UCSD-AML1 (cell line): ENCODE measurements around the gene GDPGP1.
"Not testable (repeated sequence)": the region's sequence is repeated elsewhere in the genome, so short reads cannot be mapped to it uniquely, and the experiment has no call there.

ENCODE experiments used
- DNase-seq: peaks from one replicate; lab custom pipeline; 2025; ENCODE audit not compliant: unreplicated experiment; lab: John Stamatoyannopoulos, UW

GDPGP1 gene, protein sequence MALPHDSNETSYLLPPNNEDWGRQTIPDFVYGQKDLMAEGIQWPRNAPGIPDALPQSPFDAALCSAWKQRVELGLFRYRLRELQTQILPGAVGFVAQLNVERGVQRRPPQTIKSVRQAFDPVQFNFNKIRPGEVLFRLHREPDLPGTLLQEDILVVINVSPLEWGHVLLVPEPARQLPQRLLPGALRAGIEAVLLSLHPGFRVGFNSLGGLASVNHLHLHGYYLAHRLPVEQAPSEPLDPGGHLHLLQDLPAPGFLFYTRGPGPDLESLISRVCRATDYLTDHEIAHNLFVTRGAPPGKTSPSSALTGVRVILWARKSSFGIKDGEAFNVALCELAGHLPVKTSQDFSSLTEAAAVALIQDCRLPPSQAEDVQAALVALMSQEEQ

DNA sequence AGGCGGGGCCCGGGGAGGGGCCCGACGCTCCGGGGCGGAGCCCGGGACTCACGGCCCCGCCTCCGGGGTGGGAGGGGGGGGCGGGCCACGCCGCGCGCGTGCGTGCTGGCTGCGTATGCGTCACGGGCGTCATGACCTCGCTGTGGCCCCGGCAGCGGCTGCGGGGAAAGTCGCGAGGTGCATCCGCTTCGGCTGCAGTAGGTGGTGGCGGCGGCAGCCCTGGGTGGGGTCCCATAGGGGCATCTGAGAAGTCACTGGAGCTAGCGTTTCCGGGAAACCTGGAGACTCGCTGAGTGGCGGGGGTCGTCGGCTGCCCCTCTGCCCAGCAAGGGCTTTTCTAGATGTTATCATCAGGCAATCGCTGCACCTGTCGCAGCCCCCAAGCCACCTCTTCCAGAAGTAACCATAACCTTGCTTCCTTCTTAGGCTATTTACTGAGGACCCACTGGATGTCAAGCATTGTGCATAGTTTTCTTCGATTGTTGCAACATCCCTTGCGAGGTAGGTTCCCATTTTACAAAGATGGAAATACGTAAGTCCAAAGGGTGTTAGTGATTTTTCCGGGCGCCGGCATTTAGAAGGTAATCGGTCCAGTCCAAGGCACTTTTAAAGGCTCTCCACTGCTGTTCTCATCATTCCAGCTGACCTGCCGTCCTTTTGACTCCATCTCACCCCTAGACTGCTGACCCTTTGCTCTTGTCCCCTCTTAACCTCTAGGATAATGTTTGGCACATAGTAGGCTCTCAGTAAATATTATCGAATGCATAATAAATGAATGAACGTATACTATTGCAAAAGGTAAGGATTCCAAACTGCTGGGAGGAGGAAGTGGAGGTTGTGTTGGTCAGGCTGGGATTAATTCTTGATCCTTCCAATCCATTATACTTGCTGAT is at the start of gene GDPGP1:
GDPGP1 (plus strand) TSS at position 114 of the 893 bp plus-strand sequence. CDS start 6,700 bp downstream, outside the sequence.
- no peak for DNase-seq

GRCh38 chr15:90184786-90185704 is 49.0 kb upstream of the GDPGP1 start:
- peak; percentile 42 for DNase-seq

DNA sequence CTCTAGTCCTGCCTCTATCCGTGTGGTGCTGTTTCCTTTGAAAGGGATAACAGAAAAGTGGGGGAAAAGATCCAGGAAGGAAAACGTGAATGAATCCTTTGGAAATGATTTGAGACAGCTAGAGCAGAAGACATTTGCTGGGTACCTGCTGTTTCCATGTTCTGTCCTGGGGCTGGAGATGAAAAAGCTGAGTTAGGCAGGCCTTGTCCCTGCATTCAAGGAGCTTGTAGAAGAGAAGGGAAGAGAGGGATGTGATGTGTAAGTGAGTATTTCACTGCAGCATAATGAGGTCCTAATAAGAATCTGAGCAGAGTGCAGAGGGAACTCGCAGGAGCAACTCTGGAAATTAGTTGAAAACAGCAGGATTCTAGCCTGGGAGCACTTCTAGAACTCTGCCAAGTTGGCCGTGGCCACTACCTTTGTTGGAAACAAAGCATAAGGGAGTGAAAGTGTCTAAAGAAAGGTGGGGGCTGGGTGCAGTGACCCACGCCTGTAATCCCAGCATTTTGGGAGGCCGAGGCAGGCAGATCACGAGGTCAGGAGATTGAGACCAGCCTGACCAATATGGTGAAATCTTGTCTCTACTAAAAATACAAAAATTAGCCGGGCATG is 46.6 kb upstream of the GDPGP1 start:
- no peak for DNase-seq

- DNase-seq: not testable (repeated sequence)
Measured at GRCh38 chr15:90188065-90188464, 45.9 kb upstream of the GDPGP1 start.

- DNase-seq: no peak
Measured at GRCh38 chr15:90188914-90189748, 44.9 kb upstream of the GDPGP1 start.

GRCh38 chr15:90189781-90190467 is 44.1 kb upstream of the GDPGP1 start:
- DNase-seq: no peak

DNA sequence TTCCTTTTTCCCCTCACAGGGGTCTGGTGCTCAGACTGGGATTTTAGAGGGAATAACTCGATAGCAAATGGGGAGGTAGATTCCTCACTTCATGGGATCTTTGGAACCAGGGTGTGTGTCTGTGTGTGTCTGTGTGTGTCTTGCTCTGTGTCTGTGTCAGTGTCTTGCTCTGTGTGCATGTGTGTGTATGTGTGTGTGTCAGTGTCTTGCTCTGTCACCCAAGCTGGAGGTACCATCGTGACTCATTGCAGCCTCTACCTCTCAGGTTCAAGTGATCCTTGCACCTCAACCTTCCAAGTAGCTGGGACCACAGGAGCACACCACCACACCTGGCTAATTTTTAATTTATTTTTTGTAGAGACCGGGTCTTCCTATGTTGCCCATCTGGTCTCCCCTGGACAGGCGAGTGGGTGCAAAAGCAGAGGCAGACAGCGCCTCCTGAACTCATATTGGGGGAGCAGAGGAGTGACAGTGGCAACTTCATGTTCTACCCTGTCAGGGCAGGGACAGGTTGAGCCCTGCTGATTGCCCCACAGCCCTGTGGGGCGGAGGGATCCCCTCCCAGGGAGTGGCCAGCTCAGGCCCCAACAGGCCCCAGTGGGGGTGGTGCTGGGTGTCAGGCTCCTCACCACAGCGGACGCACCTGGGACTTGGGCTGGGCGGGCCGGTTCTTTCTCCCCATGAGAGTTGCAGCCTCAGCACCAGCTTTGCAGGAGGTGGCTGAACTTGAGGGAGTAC is 43.2 kb upstream of the GDPGP1 start:
- no peak for DNase-seq

- DNase-seq: no peak
Measured at GRCh38 chr15:90191344-90191687, 42.7 kb upstream of the GDPGP1 start.

- DNase-seq: peak; percentile 40
Measured at GRCh38 chr15:90191794-90192509, 42.1 kb upstream of the GDPGP1 start.

DNA sequence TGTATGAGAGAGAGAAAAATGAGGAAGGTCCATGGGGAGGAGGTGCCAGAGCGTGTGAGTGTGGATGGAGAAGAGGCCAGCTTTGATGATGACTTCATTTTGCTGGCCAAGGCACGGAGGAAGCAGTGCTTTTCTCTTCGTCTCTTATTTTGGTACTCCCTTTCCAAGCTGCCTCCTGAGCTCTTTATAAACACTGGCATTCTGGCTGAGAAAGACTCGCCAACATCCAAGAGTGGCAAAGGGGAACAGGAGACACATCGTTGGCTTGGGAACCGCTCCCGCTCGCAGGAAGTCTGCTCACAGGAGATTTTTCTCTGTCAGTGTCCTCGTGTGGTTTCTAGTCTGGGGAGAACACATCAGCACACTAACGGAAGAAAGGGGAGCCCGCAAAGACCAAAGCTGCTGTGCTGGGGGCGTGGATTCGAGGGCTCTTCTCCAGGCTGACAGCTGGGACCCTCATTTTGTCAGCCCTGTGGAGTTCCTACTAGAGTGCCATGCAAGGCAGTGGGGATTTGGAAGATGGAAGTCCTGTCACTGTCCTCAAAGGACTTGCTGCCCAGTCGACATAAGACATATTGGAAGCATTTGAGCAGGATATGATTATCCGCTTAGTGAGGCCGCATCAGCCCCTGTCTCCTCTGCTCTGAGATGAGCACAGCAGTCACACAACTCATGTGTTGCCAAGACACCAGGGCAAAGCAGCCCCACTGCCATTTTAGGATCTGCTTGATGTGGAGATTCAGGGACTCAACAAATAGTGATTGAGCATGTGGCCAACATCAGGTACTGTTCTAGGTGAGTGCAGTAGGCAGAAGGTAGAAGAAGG is 40.8 kb upstream of the GDPGP1 start:
- peak; percentile 64 for DNase-seq

GRCh38 chr15:90194655-90195054 is 39.4 kb upstream of the GDPGP1 start:
- no peak for DNase-seq

DNA sequence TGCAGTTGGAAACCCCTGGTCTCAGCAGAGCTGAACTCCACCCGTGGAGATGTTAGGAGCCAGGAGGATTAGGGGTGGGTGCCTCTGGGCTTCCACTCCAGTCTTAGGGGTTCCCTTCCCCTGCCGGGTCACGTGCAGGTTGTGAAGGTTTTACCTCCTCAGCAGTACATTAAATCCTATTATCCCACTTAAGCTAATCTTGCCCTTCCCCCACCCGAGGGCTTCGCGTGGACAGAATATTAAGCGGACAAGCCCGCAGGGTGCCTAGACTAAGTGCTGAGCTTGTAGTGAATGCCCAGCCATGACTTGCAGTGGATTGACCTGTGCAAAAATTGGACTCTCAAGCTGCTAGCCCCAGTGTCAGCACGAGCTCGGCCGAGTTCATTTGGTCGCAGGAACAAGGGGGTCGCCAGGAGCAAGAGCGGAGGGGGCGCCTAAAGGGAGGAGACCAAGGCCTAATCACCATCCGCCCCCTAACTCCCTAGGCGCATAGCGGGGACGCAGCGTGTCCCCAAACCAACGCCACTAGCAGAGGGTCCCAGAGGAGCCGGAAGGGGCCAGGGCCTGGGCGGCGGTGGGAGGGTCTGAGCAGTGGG is 33.4 kb upstream of the GDPGP1 start:
- DNase-seq: no peak

DNA sequence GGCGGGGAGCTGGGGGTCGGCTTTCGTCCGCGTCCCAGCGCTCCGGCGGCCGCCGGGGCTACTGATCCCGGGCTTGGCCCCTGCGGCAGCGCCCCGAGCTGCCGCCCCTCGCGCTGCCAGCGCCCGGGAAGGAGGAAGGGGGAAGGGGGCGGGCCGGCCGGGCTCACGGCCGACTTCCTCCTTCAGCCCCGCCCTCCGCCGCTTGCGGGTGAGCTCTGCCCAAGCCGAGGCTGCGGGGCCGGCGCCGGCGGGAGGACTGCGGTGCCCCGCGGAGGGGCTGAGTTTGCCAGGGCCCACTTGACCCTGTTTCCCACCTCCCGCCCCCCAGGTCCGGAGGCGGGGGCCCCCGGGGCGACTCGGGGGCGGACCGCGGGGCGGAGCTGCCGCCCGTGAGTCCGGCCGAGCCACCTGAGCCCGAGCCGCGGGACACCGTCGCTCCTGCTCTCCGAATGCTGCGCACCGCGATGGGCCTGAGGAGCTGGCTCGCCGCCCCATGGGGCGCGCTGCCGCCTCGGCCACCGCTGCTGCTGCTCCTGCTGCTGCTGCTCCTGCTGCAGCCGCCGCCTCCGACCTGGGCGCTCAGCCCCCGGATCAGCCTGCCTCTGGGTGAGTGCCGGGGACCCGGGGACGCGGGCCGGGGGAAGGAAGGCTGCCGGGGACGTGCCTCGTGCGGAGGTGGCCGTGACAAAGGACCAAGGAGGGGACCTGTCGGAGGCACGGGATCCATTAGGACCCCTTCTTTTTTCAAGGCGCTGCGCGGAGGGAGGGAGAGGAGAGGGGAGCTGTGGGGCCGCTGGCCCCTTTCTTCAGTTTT is 32.7 kb upstream of the GDPGP1 start, which contains the start of gene SEMA4B:
SEMA4B (plus strand) TSS at position 201 of the 814 bp plus-strand sequence; CDS start at position 450, 249 bp downstream.
- DNase-seq: peak; percentile 80

GRCh38 chr15:90201944-90202375 is 32.0 kb upstream of the GDPGP1 start:
- no peak for DNase-seq

DNA sequence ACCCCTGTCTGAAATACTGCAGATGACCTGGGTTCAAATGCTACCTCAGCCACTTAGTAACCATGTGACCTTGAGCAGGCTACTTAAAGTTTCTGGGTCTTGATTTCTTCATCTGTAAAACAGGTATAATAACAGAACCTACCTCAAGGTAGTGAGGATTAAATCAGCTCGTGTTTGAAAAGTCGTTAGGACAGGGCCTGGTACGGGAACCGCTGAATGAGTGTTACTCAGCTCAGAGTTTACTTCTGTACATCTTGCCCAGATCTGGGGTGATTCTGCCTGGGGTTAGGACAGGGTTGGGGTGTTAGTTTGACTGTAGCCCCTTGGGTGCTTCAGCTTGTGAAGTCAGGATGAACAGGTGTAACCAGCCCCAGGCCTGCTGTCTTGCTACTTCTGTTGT is 31.1 kb upstream of the GDPGP1 start:
- DNase-seq: no peak
